Peyer's patch (tissue), 4 donors: Measurements from ENCODE around the gene NTNG1.

Source experiments
- POLR2A ChIP-seq, 2 donors: fragments of 450-650 bp; IDR thresholded peaks; one replicate each; pipeline ENCODE4 v1.5.1; 2017; ENCODE audit warnings: antibody characterized with exemption in 2 of 2, mild to moderate bottlenecking in 2 of 2, moderate library complexity in 2 of 2
- TF ChIP-seq, protein P1 (sequence below), 6 experiments: fragments of 450-650 bp in 4 of 6; fragments of 200-600 bp in 2 of 6; sonication (generic) in 1 of 6; IDR thresholded peaks; one replicate each; pipeline ENCODE4 v1.5.1; 2017 to 2019; ENCODE audit warnings: antibody characterized with exemption in 6 of 6, mild to moderate bottlenecking in 3 of 6, moderate library complexity in 1 of 6

DNA sequence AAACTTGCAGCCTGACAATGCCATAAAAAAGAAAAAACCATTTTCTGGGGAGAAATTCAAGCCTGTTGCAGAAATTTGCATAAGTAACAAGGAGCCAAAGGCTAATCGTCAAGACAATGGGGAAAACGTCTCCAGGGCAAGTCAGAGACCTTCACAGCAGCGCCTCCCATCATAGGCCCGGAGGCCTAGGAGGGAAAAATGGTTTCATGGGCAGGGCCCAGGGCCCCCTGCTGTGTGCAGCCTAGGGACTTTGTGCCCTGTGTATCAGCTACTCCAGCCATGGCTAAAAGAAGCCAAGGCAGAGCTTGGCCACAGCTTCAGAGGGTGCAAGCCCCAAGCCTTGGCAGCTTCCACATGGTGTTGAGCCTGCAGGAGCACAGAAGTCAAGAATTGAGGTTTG is 369.5 kb downstream of the NTNG1 start:
- TF ChIP-seq, protein P1, sequence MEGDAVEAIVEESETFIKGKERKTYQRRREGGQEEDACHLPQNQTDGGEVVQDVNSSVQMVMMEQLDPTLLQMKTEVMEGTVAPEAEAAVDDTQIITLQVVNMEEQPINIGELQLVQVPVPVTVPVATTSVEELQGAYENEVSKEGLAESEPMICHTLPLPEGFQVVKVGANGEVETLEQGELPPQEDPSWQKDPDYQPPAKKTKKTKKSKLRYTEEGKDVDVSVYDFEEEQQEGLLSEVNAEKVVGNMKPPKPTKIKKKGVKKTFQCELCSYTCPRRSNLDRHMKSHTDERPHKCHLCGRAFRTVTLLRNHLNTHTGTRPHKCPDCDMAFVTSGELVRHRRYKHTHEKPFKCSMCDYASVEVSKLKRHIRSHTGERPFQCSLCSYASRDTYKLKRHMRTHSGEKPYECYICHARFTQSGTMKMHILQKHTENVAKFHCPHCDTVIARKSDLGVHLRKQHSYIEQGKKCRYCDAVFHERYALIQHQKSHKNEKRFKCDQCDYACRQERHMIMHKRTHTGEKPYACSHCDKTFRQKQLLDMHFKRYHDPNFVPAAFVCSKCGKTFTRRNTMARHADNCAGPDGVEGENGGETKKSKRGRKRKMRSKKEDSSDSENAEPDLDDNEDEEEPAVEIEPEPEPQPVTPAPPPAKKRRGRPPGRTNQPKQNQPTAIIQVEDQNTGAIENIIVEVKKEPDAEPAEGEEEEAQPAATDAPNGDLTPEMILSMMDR (IDR thresholded peaks at IDR 0.05) = no peak
- TF ChIP-seq POLR2A (IDR thresholded peaks at IDR 0.05) = no peak
